Peyer's patch (tissue), 4 donors: Measurements from ENCODE around the gene PTPRS.

ENCODE experiments used
- POLR2A ChIP-seq, 2 donors: fragments of 450-650 bp; IDR thresholded peaks; one replicate each; pipeline ENCODE4 v1.5.1; 2017; ENCODE audit warnings: antibody characterized with exemption in 2 of 2, mild to moderate bottlenecking in 2 of 2, moderate library complexity in 2 of 2
- TF ChIP-seq, protein P1 (sequence below), 6 experiments: fragments of 450-650 bp in 4 of 6; fragments of 200-600 bp in 2 of 6; sonication (generic) in 1 of 6; IDR thresholded peaks; one replicate each; pipeline ENCODE4 v1.5.1; 2017 to 2019; ENCODE audit warnings: antibody characterized with exemption in 6 of 6, mild to moderate bottlenecking in 3 of 6, moderate library complexity in 1 of 6

DNA sequence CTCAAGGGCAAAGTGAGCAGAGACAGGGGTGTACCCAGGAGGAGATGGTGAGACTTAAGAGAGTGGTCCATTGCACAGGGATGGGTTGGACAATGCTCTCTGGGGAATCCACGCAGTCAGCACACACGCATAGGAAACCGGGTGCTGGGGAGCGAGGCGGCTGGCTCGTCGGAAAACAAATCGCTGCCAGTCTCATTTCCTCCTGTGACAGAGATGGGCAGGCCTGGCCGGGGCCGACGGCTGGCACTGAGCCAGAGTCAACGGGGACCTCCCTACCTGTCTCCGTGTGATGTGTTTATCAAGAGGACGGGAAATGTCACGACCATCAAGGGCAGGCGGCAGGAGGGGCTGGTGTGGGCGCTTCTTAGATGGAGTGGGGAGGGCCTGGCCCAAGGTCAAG, 27.3 kb downstream of the PTPRS start:
- TF ChIP-seq, protein P1, sequence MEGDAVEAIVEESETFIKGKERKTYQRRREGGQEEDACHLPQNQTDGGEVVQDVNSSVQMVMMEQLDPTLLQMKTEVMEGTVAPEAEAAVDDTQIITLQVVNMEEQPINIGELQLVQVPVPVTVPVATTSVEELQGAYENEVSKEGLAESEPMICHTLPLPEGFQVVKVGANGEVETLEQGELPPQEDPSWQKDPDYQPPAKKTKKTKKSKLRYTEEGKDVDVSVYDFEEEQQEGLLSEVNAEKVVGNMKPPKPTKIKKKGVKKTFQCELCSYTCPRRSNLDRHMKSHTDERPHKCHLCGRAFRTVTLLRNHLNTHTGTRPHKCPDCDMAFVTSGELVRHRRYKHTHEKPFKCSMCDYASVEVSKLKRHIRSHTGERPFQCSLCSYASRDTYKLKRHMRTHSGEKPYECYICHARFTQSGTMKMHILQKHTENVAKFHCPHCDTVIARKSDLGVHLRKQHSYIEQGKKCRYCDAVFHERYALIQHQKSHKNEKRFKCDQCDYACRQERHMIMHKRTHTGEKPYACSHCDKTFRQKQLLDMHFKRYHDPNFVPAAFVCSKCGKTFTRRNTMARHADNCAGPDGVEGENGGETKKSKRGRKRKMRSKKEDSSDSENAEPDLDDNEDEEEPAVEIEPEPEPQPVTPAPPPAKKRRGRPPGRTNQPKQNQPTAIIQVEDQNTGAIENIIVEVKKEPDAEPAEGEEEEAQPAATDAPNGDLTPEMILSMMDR (IDR thresholded peaks at IDR 0.05): no peak
- TF ChIP-seq POLR2A (IDR thresholded peaks at IDR 0.05): no peak
